HepG2 (cell line): ENCODE data around the gene PRKG1. TPM values are rescaled to one million over a fixed set of nuclear protein-coding genes. Genes with fewer than 3 reads are reported as not detected.

Experiments
- ATAC-seq: fragments of 200-7000 bp; cut with Tn5 transposase; 3 replicates; pipeline ENCODE4 v1.9.1; 2020; ENCODE audit warnings: mild to moderate bottlenecking, moderate library complexity
- BruUV-seq: library from RNA; stranded (reverse); fragments of 400-500 nt; replicated peaks from 2 replicates; lab custom pipeline; 2021; lab: Mats Ljungman, UMichigan
- CTCF ChIA-PET: fragments of 300-600 bp; formaldehyde crosslinking; extraction: SDS; loops from one replicate; lab custom pipeline; 2021; ENCODE audit warnings: low total read pairs, inconsistent platforms, low intra/inter-chr PET ratio; lab: Yijun Ruan, JAX
- POLR2A ChIA-PET: fragments of 350-600 bp; sonication (Branson Sonifier 250); formaldehyde crosslinking; loops from one replicate; lab custom pipeline; 2020; ENCODE audit warnings: antibody characterized with exemption, inconsistent platforms; lab: Yijun Ruan, JAX
- DNase-seq: peaks from one replicate; pipeline ENCODE4 v3.0.0-alpha.2; 2015; ENCODE audit warnings: low spot score
- FAIRE-seq: peaks from 3 replicates; lab custom pipeline; 2011; peaks lifted over from hg19 to GRCh38; lab: Jason Lieb, UNC
- H2AFZ ChIP-seq: one replicate; pipeline ENCODE4 v1.6.1; 2011; ENCODE audit warnings: low read length, inconsistent platforms
- H3K27ac ChIP-seq: fragments of 300-600 bp; 3 replicates; pipeline ENCODE4 v1.8.0; 2011; ENCODE audit warnings: mixed run types, mild to moderate bottlenecking, mixed read lengths, low read length, inconsistent platforms; ENCODE audit not compliant: insufficient read depth; ENCODE audit errors: extremely low read length
- H3K27me3 ChIP-seq, 2 experiments: fragments of 200-600 bp in 1 of 2; 2 replicates in 1 of 2; 3 replicates in 1 of 2; pipeline versions ENCODE4 v1.6.0 to v1.8.0; 2011; ENCODE audit warnings: low read length in 2 of 2, mild to moderate bottlenecking in 2 of 2, moderate library complexity in 2 of 2, inconsistent platforms in 1 of 2; ENCODE audit not compliant: insufficient read depth in 2 of 2, control insufficient read depth in 1 of 2
- H3K36me3 ChIP-seq, 2 experiments: fragments of 200-600 bp in 1 of 2; replicated peaks in 1 of 2; 2 replicates in 1 of 2; 3 replicates in 1 of 2; pipeline versions ENCODE4 v1.5.1 to v1.8.0; 2011; ENCODE audit warnings: low read length in 2 of 2, inconsistent platforms in 1 of 2; ENCODE audit not compliant: insufficient read depth in 2 of 2, control insufficient read depth in 1 of 2
- H3K4me1 ChIP-seq: 2 replicates; pipeline ENCODE4 v1.5.1; 2012; ENCODE audit warnings: low read length, inconsistent platforms; ENCODE audit not compliant: insufficient read depth
- H3K4me2 ChIP-seq: 2 replicates; pipeline ENCODE4 v1.6.0; 2011; ENCODE audit warnings: low read depth, low read length, inconsistent platforms
- H3K4me3 ChIP-seq, 3 experiments: fragments of 200-600 bp in 1 of 3; sonication (generic), shearing (Covaris generic) in 1 of 3; replicated peaks in 1 of 3; 2 replicates each; pipeline ENCODE4 v1.5.1; 2011 to 2016; ENCODE audit warnings: low read length in 3 of 3, inconsistent platforms in 2 of 3, low read depth in 2 of 3, mild to moderate bottlenecking in 2 of 3, control low read depth in 1 of 3, mixed read lengths in 1 of 3; ENCODE audit not compliant: insufficient read depth in 1 of 3
- H3K79me2 ChIP-seq: one replicate; pipeline ENCODE4 v1.6.1; 2011; ENCODE audit warnings: low read length, inconsistent platforms; ENCODE audit not compliant: insufficient read depth
- H3K9ac ChIP-seq: 2 replicates; pipeline ENCODE4 v1.6.0; 2011; ENCODE audit warnings: mild to moderate bottlenecking, low read depth, low read length, inconsistent platforms; ENCODE audit not compliant: insufficient read depth
- H3K9me3 ChIP-seq: 2 replicates; pipeline ENCODE4 v1.5.1; 2012; ENCODE audit warnings: mild to moderate bottlenecking, low read length
- H4K20me1 ChIP-seq: 2 replicates; pipeline ENCODE4 v1.6.0; 2011; ENCODE audit warnings: inconsistent platforms, mild to moderate bottlenecking, low read length, moderate library complexity; ENCODE audit not compliant: insufficient read depth
- CAMTA2 ChIP-seq: sonication (generic); formaldehyde crosslinking; IDR thresholded peaks from 2 replicates; pipeline ENCODE4 v1.4.0; 2020; ENCODE audit warnings: mild to moderate bottlenecking, missing genetic modification reagents, borderline replicate concordance
- DPF2 ChIP-seq: sonication (generic); formaldehyde crosslinking; IDR thresholded peaks from 2 replicates; pipeline ENCODE4 v1.4.0; 2020; ENCODE audit warnings: mild to moderate bottlenecking, low read depth, missing genetic modification reagents, borderline replicate concordance
- HCFC1 ChIP-seq: fragments of 150-350 bp; IDR thresholded peaks from 2 replicates; pipeline ENCODE4 v1.6.1; 2014; ENCODE audit warnings: low read depth, low read length
- MTF1 ChIP-seq: sonication (generic); formaldehyde crosslinking; IDR thresholded peaks from 2 replicates; pipeline ENCODE4 v1.5.0; 2020; ENCODE audit warnings: missing genetic modification reagents
- NR1H2 ChIP-seq: sonication (generic); formaldehyde crosslinking; IDR thresholded peaks from 2 replicates; pipeline ENCODE4 v1.8.1; 2022; ENCODE audit warnings: low read depth, missing genetic modification reagents, borderline replicate concordance
- RBM22 ChIP-seq: fragments of 200-400 bp; formaldehyde crosslinking; optimal IDR thresholded peaks from 2 replicates; pipeline ENCODE3; 2017; ENCODE audit warnings: mild to moderate bottlenecking, low read length, moderate library complexity
- WIZ ChIP-seq: sonication (generic); formaldehyde crosslinking; IDR thresholded peaks from 2 replicates; pipeline ENCODE4 v1.5.1; 2020; ENCODE audit warnings: mild to moderate bottlenecking, missing genetic modification reagents
- YEATS2 ChIP-seq: sonication (generic); formaldehyde crosslinking; IDR thresholded peaks from 2 replicates; pipeline ENCODE4 v1.4.0; 2020; ENCODE audit warnings: missing genetic modification reagents, borderline replicate concordance
- ZSCAN31 ChIP-seq: sonication (generic); formaldehyde crosslinking; IDR thresholded peaks from 2 replicates; pipeline ENCODE4 v1.5.0; 2020; ENCODE audit warnings: low read depth, mild to moderate bottlenecking, missing genetic modification reagents
- WGBS: methylation state at CpG from one replicate; pipeline ENCODE4 v1.1.6; 2017; ENCODE audit warnings: low lambda C conversion rate; 5-methylcytosine and 5-hydroxymethylcytosine counted together
- in situ Hi-C: cut with HindIII; loops from 2 replicates; pipeline ENCODE4 v1.10.0; 2017; ENCODE audit warnings: low pct_unique_long_range_greater_than_20kb; ENCODE audit not compliant: extremely low pct_ligation_motif_present
- intact Hi-C: fragments of 100-400 bp; cut with micrococcal nuclease; formaldehyde crosslinking; loops from one replicate; pipeline ENCODE4 v1.10.0; 2022; ENCODE audit not compliant: unreplicated experiment
- polyA plus RNA-seq, 8 experiments: library from polyadenylated mRNA; depleted of rRNA in 3 of 8; stranded (reverse) in 7 of 8; unstranded in 1 of 8; fragments of >200 nt; fragmentation: Illumina TruSeq in 4 of 8; extraction: Trizol in 4 of 8; gene quantifications; 2 replicates each; pipeline versions ENCODE4 v1.2.1 to v1.2.3, GENCODE V29; 2011 to 2016; ENCODE audit warnings: low read depth in 4 of 8, missing spikeins in 1 of 8, mixed read lengths in 1 of 8; ENCODE audit not compliant: insufficient read depth in 1 of 8
- total RNA-seq, 5 experiments: library from RNA; depleted of rRNA; stranded (reverse); fragments of >200 nt; fragmentation: Illumina TruSeq; extraction: Trizol; gene quantifications; 2 replicates each; pipeline ENCODE4 v1.2.3, GENCODE V29; 2016; ENCODE audit warnings: low read depth in 1 of 5
- TF ChIP-seq, protein P1 (sequence below), 2 experiments: sonication (generic) in 1 of 2; formaldehyde crosslinking in 1 of 2; IDR thresholded peaks; 2 replicates each; pipeline versions ENCODE4 v1.6.1 to v1.9.0; 2014 to 2022; ENCODE audit warnings: antibody characterized with exemption in 1 of 2, borderline replicate concordance in 1 of 2, inconsistent platforms in 1 of 2, low read depth in 1 of 2, missing genetic modification reagents in 1 of 2
- TF ChIP-seq, protein P2 (sequence below): sonication (generic); formaldehyde crosslinking; conservative IDR thresholded peaks from 2 replicates; pipeline ENCODE4 v1.4.0; 2020; ENCODE audit warnings: mild to moderate bottlenecking, missing genetic modification reagents, moderate library complexity
- TF ChIP-seq, protein P3 (sequence below): sonication (generic); formaldehyde crosslinking; IDR thresholded peaks from 2 replicates; pipeline ENCODE4 v1.4.0; 2020; ENCODE audit warnings: mild to moderate bottlenecking, missing genetic modification reagents

Gene PRKG1
- total and polyA plus RNA-seq, 2 of the 13 experiments (the other 11 are each of a cell fraction or from before 2014, with no cell fraction given): 0.01 TPM; not detected in 1

DNA sequence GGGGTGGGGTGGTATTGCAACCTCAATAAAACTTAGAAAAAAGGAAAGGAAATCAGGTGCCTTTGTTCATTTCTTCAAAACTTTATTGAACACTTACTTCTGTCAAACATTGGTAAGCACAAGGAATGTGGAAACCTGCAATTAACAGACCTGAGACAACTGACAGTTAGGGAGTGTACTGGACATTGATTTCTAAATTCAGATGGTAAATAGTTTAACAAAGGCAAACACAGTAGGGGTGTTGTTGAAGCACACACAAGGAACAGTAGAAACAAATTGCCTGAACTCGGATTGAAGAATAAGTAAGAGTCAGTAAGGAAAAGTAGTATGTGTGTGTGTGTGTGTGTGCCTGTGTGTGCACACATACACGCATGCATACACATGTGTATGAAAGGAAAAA is 516.5 kb downstream of the PRKG1 start (continued):
- TF ChIP-seq, protein P1, sequence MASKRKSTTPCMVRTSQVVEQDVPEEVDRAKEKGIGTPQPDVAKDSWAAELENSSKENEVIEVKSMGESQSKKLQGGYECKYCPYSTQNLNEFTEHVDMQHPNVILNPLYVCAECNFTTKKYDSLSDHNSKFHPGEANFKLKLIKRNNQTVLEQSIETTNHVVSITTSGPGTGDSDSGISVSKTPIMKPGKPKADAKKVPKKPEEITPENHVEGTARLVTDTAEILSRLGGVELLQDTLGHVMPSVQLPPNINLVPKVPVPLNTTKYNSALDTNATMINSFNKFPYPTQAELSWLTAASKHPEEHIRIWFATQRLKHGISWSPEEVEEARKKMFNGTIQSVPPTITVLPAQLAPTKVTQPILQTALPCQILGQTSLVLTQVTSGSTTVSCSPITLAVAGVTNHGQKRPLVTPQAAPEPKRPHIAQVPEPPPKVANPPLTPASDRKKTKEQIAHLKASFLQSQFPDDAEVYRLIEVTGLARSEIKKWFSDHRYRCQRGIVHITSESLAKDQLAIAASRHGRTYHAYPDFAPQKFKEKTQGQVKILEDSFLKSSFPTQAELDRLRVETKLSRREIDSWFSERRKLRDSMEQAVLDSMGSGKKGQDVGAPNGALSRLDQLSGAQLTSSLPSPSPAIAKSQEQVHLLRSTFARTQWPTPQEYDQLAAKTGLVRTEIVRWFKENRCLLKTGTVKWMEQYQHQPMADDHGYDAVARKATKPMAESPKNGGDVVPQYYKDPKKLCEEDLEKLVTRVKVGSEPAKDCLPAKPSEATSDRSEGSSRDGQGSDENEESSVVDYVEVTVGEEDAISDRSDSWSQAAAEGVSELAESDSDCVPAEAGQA (IDR thresholded peaks at IDR 0.05; ENCODE audit: low read depth): no peak
- TF ChIP-seq, protein P1 (CRISPR knock-in tag; IDR thresholded peaks at IDR 0.05; ENCODE audit: borderline replicate concordance): no peak

DNA sequence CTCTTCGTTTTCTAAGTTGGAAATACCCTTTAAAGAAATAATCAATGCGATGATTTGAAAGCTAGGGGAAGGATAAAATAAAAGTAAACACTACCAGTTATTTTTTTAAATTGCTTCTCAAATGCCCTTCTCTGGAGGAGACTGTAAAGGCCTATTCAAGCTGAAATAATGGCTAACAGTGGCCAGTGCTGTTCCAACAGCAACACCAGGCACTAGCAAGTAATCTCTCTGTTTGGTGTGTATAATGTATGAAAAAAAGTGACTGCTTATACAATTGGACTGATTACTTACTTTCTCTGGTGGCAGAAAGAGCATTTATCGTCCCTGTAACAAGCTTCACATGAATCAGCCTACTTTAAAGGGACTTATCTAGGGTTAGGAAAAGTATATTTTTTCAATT is 522.4 kb downstream of the PRKG1 start:
- no peak for DNase-seq
- H4K20me1 ChIP-seq: no peaks in the 10 kb centered on the region
- no peak overlapping the region for H3K4me2 ChIP-seq
- WGBS: 0% methylated on average over 3 of the region's 3 CpGs
- CTCF ChIA-PET: no interaction called here
- H3K79me2 ChIP-seq: no peaks in the 10 kb centered on the region
- H3K27me3 ChIP-seq: no peaks in the 10 kb centered on the region
- H3K4me3 ChIP-seq: no peak overlapping the region
- no peak overlapping the region for H3K27ac ChIP-seq
- ATAC-seq: no peak
- BruUV-seq: no TSS peak
- intact Hi-C loops: no loop called here
- in situ Hi-C loops: no loop called here
- H3K4me1 ChIP-seq: no peaks in the 10 kb centered on the region
- H3K36me3 ChIP-seq: no peaks in the 10 kb centered on the region
- POLR2A ChIA-PET: no interaction called here
- no peak overlapping the region for H2AFZ ChIP-seq
- H3K9me3 ChIP-seq: no peaks in the 10 kb centered on the region
- no peak for TF ChIP-seq NR1H2 (CRISPR knock-in tag)
- no peak for TF ChIP-seq MTF1 (CRISPR knock-in tag)
- no peak for TF ChIP-seq HCFC1
- TF ChIP-seq YEATS2: no peak
- TF ChIP-seq, protein P2, sequence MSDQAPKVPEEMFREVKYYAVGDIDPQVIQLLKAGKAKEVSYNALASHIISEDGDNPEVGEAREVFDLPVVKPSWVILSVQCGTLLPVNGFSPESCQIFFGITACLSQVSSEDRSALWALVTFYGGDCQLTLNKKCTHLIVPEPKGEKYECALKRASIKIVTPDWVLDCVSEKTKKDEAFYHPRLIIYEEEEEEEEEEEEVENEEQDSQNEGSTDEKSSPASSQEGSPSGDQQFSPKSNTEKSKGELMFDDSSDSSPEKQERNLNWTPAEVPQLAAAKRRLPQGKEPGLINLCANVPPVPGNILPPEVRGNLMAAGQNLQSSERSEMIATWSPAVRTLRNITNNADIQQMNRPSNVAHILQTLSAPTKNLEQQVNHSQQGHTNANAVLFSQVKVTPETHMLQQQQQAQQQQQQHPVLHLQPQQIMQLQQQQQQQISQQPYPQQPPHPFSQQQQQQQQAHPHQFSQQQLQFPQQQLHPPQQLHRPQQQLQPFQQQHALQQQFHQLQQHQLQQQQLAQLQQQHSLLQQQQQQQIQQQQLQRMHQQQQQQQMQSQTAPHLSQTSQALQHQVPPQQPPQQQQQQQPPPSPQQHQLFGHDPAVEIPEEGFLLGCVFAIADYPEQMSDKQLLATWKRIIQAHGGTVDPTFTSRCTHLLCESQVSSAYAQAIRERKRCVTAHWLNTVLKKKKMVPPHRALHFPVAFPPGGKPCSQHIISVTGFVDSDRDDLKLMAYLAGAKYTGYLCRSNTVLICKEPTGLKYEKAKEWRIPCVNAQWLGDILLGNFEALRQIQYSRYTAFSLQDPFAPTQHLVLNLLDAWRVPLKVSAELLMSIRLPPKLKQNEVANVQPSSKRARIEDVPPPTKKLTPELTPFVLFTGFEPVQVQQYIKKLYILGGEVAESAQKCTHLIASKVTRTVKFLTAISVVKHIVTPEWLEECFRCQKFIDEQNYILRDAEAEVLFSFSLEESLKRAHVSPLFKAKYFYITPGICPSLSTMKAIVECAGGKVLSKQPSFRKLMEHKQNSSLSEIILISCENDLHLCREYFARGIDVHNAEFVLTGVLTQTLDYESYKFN (CRISPR knock-in tag): no peak
- no peak for TF ChIP-seq RBM22
- no peak for TF ChIP-seq DPF2 (CRISPR knock-in tag)
- TF ChIP-seq, protein P3, sequence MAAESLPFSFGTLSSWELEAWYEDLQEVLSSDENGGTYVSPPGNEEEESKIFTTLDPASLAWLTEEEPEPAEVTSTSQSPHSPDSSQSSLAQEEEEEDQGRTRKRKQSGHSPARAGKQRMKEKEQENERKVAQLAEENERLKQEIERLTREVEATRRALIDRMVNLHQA: no peak
- TF ChIP-seq CAMTA2: no peak
- no peak for TF ChIP-seq WIZ (CRISPR knock-in tag)
- no peak for TF ChIP-seq ZSCAN31
- H3K9ac ChIP-seq: no peak overlapping the region
- FAIRE-seq: no peak
